ENCODE measurements around the gene SMARCD1.

SMARCD1 gene

DNA sequence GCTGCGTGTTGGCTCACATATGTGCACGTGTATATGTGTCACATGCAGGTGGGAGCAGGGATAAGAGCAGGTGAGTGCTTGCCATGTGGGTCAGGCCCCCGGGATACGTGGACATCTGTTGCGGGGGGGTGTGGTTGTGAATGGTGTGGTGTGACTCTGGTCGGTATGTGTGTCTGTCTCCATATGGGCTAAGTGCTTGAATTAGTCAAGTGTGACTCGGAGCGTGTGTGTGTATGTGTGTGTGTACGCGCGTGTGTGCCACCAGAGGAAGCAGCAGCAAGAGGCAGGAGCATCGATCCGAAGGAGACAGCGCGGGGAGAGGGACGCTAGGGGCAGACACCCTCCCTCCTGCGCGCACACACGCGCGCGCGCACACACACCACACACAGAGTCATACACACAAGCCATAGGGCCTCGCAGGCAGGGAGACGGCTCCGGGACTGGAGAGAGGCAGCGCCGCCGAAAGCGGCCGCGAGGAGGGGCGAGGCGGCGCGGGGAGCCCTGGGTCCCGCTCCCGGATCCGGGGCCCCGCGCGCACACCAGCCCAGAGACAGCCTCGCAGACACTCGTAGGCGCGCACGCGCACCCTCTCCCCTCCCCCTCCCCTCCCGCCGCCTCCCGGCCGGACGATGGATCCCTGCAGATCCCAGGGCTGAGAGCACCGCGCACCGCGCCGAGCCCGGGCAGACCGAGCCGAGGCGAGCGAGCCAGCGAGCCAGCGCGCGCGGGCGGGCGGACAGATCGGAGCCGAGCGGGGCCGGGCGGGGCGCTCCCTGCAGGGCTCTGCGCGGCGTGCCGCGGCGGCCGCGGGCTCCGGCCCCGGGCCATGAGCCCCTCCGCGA is 27.9 kb upstream of the SMARCD1 start, which contains the start of gene ASIC1:
Gene ASIC1 (plus strand): TSS at position 597 of the 842 bp plus-strand sequence. CDS start 1,171 bp downstream, outside the sequence.
- TF ChIP-seq, protein P1, sequence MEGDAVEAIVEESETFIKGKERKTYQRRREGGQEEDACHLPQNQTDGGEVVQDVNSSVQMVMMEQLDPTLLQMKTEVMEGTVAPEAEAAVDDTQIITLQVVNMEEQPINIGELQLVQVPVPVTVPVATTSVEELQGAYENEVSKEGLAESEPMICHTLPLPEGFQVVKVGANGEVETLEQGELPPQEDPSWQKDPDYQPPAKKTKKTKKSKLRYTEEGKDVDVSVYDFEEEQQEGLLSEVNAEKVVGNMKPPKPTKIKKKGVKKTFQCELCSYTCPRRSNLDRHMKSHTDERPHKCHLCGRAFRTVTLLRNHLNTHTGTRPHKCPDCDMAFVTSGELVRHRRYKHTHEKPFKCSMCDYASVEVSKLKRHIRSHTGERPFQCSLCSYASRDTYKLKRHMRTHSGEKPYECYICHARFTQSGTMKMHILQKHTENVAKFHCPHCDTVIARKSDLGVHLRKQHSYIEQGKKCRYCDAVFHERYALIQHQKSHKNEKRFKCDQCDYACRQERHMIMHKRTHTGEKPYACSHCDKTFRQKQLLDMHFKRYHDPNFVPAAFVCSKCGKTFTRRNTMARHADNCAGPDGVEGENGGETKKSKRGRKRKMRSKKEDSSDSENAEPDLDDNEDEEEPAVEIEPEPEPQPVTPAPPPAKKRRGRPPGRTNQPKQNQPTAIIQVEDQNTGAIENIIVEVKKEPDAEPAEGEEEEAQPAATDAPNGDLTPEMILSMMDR (IDR thresholded peaks at IDR 0.05; ENCODE audit: insufficient read depth, missing control alignments), result no peak
- FAIRE-seq (no peak), DNase-seq (ENCODE audit: insufficient read length, low spot score) (peak; percentile 82)

- TF ChIP-seq, protein P1 (IDR thresholded peaks at IDR 0.05; ENCODE audit: insufficient read depth, missing control alignments), result no peak
- DNase-seq (ENCODE audit: insufficient read length, low spot score), result no peak
- no peak for FAIRE-seq
Measured at GRCh38 chr12:50057896-50058670, 27.1 kb upstream of the SMARCD1 start.

DNA sequence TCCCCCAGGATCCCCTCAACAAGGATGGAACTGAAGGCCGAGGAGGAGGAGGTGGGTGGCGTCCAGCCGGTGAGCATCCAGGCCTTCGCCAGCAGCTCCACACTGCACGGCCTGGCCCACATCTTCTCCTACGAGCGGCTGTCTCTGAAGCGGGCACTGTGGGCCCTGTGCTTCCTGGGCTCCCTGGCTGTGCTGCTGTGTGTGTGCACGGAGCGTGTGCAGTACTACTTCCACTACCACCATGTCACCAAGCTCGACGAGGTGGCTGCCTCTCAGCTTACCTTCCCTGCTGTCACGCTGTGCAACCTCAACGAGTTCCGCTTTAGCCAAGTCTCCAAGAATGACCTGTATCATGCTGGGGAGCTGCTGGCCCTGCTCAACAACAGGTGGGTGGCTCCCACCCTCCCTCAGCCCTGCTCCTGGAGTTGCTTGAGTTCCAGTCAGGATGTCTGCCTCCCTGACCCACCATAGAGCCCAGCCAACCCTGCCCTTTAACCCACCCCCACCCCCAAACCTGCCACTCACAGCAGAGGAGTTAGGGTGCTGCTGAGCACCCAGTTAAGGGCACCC is 26.3 kb upstream of the SMARCD1 start:
- FAIRE-seq, result no peak
- TF ChIP-seq, protein P1 (IDR thresholded peaks at IDR 0.05; ENCODE audit: insufficient read depth, missing control alignments), result no peak
- DNase-seq (ENCODE audit: insufficient read length, low spot score), result no peak

GRCh38 chr12:50059440-50060119 is 25.6 kb upstream of the SMARCD1 start:
- TF ChIP-seq, protein P1 (IDR thresholded peaks at IDR 0.05; ENCODE audit: insufficient read depth, missing control alignments), result no peak
- DNase-seq (ENCODE audit: insufficient read length, low spot score) (no peak), FAIRE-seq (no peak)

DNA sequence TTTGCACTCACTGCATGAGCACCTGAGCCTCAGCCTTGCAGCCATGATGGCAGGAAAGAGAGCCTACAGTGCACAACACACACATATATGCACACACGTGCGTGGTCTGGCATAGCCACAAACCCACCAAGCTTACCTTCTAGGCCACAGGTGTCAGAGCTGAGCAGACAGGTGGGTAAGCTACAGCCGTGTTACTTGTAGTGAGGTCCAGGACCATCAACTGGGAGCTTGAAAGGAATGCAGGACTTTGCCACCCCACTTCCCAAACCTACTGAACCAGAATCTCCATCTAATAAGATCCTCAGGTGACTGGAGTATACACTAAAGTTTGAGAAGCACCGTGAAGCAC is 25.0 kb upstream of the SMARCD1 start:
- no peak for FAIRE-seq
- TF ChIP-seq, protein P1 (IDR thresholded peaks at IDR 0.05; ENCODE audit: insufficient read depth, missing control alignments), result no peak
- no peak for DNase-seq (ENCODE audit: insufficient read length, low spot score)

GRCh38 chr12:50061171-50061570 is 24.0 kb upstream of the SMARCD1 start:
- TF ChIP-seq, protein P1 (IDR thresholded peaks at IDR 0.05; ENCODE audit: insufficient read depth, missing control alignments), result no peak
- FAIRE-seq (no peak), DNase-seq (ENCODE audit: insufficient read length, low spot score) (no peak)

Data from D721Med (cell line).